Inferior parietal cortex (tissue), 1 donor: Measurements from ENCODE around the gene MLST8.

ENCODE experiments used
- DNase-seq: peaks from one replicate; pipeline ENCODE4 v3.0.0-alpha.2; 2016; ENCODE audit errors: extremely low spot score

The MLST8 gene

DNA sequence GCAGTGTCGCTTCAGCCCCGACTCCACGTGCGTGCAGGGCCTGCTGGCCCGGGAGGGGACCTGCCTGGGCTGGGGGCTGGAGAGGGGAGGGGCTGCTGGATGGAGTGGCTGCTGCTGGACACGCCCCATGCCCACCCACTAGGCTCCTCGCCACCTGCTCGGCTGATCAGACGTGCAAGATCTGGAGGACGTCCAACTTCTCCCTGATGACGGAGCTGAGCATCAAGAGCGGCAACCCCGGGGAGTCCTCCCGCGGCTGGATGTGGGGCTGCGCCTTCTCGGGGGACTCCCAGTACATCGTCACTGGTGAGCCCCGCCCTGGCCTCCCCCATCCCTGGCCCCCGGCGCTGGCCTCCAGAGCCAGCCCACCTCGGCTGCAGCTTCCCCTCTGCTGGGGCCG is 3.1 kb downstream of the MLST8 start:
- no peak for DNase-seq

GRCh38 chr16:2208772-2209171 is 3.5 kb downstream of the MLST8 start:
- no peak for DNase-seq

DNA sequence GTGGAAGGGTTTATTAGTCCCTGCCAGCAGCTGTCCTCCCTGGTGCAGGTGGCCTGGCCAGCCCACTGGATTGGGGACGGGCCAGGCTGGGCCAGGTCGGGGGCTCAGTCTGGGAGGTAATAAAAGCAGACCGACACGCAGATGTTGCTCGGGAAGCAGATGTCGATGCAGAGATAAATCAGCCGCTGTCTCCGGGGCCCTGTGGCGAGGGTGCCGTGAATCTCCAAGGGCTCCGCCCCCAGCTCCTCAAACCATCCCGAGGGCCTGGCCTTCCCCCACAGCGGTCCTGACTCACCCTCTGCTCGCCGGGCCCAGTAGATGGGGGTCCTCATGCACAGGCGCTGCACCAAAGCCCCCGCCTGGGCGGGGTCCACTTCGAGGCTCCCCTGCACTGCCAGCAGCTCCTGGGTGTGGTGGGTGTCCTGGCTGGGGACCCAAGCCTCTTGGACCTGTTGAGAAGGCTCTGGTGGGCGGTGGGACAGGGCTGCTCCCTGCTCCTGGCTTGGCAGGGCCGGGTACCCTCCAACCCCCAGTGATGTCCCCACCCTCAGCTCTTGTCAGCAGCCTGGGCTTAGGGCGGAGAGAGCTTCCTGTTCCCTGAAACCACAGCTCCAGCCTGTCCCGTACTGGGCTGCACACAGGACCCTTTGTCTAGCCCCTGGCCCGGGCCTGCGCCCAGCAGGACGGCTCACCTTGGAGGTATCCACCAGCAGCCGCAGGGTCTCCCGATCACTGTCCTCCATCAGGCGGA is 4.2 kb downstream of the MLST8 start:
- DNase-seq: no peak

- no peak for DNase-seq
Measured at GRCh38 chr16:2210009-2210332, 4.7 kb downstream of the MLST8 start.

DNA sequence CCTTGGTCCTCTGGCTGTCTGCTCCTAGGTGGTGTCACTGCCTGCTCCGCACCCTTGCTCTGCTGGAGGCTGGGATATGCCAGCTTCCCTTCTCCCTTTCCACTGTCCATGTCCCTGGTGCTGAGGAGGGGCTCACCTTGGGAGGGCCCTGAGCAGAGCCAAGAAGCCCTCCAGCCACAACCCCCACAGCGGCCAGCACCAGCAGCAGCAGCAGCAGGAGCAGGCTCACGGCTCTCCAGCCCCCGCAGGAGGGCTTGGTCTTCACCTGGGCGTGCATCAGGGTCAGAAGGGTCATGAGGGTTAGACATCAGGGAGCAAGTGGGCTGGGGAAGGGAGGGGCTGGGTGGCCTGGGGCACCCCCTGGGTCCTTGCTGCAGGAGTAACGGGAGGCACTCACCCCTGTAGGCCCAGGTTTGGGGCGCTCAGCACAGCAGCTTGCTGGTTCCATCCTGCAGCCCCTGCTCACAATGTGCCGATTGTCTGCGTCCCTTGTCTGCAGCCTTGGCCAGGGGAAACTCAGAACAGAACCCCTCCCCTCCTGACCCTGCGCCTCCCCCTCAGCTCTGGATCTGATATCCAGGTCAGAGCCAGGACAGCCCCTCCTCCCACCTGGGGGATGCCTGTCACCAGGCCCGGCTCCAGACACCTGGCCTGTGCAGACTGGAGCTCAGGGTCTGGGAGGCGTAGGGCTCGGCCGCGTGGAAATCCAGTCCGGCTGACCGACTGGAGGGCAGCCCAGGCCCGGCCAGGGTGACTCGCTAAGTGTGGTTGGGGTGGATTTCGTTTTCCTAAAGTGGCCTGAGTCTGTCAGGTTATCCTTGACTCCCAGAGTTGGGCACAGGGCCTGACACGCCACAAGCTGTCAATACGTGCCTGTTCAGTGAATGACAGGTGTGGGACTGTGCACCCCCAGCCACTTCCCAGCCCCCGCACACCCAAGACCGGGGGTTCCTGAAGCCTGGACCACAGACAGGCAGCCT is 5.4 kb downstream of the MLST8 start, which contains the start of gene BRICD5:
Gene BRICD5, minus strand, starts transcription at position 478 of the 980 bp plus-strand sequence. Its CDS starts 30 bp downstream, at position 448.
- DNase-seq: no peak

DNA sequence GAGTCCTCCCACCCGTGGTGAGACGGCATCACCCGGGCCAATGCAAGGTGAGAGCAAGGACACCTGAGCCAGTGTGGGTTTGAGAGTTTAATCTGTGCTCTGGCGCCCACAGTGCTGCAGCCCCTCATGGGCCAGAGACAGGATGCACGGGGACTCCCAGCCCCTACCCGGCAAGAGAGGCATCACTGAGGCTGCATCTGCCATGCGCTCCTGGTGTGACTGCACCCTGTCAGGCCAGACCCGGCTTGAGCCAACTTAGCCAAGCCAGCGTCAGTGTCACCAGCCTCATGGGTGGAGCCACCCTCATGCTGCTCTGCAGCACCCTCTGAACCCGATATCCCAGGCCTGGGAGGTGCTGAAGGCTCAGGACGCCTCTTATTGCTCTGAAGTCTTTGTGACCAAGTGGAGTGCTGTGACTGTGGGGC is 6.7 kb downstream of the MLST8 start:
- no peak for DNase-seq

GRCh38 chr16:2212362-2213324 is 7.4 kb downstream of the MLST8 start:
- no peak for DNase-seq

- DNase-seq: no peak
Measured at GRCh38 chr16:2213817-2214718, 8.8 kb downstream of the MLST8 start.

GRCh38 chr16:2214719-2214968 is 9.4 kb downstream of the MLST8 start, which contains the start of gene PGP:
PGP (minus strand) TSS chr16:2214840; CDS start chr16:2214777, 63 bp downstream.
- DNase-seq: no peak

DNA sequence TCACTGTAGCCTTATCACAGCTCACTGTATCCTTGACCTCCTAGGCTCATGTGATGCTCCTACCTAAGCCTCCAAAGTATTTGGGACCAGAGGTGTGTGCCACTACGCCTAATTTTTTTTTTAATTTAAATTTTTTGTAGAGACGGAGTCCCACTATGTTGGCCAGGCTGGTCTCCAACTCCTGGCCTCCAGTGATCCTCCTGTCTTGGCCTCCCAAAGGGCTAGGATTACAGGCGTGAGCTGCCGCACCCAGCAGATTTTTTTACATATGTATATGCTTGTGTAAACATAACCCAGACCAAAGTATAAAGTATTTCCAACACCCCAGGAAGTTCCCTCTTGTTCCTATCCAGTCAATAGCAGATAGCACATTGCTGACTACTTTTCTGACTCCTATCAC is 11.1 kb downstream of the MLST8 start:
- DNase-seq: no peak

GRCh38 chr16:2223221-2223941 is 18.1 kb downstream of the MLST8 start, which contains the start of gene E4F1:
E4F1 (plus strand) TSS chr16:2223591; CDS start chr16:2223614, 23 bp downstream.
- peak; percentile 97 for DNase-seq

DNA sequence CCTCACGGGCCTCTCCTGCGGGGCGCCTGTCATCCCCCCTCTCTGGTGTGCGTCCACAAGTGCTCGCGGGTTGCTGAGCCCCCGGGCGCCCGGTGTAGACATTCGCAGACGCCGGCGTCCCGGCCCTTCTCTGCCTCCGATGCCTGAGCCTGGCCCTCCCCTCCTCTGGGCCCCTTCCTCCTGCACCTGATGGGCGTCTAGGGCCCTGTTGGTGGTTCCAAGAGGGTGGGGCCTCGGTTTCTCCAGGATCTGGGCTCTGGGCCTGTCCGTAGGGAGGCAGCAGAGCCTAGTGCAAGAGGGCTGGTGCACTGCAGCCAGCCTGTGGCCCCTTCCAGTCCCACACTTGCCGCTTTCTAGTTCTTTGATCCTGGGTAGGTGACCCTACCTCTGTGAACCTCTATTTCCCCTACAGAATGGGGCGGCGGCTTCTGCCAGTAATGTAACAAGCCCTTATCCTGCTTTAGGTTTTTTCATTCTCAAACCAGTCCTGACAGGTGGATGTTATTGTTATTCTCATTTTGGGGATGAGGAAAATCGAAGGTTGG is 18.8 kb downstream of the MLST8 start:
- DNase-seq: peak; percentile 8

DNA sequence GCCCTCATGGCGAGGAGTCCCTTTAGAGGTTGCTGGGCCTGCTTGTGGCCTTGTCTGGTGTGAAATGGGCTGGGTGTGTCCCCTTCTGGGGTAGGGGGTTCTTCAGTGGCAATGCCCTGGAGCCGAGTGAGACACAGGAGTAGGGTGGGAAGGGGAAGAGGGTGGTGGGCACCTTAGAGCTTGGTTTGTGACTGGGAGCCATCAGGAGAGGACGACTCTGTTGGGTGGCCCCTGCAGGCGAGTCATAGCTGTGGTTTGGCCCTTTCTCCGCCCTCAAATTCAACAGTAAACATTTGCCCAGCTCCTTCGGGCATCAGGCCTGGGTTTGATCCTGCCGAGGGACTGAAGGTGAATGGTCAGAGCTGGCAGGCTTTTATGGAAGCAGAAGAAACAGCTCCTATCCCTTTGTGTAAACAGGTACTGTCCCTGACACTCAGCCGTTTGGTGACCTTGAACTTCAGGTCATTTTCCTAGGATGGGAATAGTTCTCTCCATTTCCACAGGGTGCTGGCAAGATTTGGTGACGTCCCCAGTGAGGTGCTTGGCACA is 21.1 kb downstream of the MLST8 start:
- no peak for DNase-seq

- DNase-seq: no peak
Measured at GRCh38 chr16:2226918-2227317, 21.7 kb downstream of the MLST8 start.

DNA sequence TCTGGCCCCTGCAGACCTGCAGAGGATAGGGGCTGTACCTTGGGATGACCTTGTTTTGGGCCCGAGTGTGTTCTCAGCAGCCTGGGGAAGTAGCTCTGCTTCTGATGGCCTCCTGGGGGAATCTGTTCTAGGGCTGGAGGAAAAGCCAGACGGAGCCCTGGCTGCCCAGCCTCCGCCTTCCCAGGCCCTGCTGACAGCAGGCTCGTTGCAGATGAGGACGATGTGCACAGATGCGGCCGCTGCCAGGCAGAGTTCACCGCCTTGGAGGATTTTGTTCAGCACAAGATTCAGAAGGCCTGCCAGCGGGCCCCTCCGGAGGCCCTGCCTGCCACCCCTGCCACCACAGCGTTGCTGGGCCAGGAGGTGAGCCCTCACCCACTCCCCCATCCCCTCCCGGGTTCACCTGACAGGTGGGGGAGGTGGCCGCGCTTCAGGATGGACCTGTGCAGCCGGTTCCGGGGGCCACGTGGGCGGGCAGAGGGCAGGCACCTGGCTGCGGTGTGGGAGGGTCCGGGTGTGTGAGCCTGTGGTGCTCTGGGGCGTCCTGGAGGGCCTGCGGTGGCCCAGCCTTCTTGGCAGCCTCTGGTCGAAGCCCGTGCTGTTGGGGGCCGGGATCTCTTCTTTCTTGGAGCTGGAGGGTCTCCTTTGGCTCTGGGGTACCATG is 23.0 kb downstream of the MLST8 start:
- no peak for DNase-seq

DNA sequence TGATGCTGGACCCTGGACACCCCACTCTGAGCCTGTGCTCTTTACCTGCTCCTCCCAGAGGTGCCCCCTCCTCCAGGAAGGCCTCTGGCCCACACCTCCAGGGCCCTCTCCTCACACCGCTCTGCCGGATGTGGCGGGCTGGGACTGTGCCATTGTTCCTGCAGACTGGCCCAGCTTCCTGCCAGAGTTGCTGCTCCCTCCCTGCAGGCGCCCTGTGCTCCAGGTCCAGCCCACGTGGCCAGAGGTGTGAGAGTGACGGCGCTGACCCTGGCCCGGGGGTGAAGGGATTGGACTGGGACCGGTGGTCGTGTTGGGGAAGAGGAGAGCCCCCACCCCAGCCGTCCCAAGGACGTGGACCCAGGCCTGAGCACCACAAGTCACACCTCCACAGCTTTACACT is 23.8 kb downstream of the MLST8 start:
- DNase-seq: no peak

DNA sequence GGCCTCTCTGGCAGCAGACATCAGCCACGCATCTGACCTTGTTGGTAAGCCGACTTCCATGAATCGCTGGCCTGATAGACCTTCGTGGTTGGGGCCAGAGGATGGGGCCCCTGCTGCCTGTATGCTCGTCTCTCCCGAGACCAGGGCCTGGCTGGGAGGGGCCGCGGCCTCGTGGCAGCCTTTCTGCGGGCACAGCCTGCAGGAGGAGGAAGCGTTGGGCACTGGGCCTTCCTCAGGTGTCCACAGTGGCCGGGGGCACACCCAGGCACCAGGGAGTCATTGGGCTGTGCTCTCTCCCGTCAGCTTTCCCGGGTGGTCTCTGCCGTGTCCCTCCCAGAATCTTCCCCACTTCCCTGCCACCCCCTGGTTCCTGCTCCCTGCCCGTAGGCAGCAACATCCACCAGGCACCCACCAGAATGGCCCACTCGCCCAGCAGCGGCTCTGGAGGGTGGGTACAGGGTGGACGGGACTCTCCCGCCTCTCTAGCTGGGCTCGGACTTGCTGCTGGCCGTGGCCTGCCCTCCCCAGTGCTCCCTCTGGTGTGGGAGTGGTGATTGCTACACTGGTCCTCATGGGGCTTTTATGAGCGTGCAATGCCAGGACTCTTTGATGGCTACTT is 24.5 kb downstream of the MLST8 start:
- DNase-seq: no peak

- DNase-seq: no peak
Measured at GRCh38 chr16:2230376-2230775, 25.1 kb downstream of the MLST8 start.
